H9 (cell line): ENCODE results near the gene HAND1. TPM values are rescaled to one million over a fixed set of nuclear protein-coding genes. Genes with fewer than 3 reads are reported as not detected.

Source experiments
- DNase-seq: peaks from one replicate; pipeline ENCODE4 v3.0.0-alpha.2; 2017
- H2AFZ ChIP-seq: one replicate; pipeline ENCODE4 v1.6.1; 2013; ENCODE audit warnings: mild to moderate bottlenecking, low read length, control low read depth, moderate library complexity
- H2AK5ac ChIP-seq: 2 replicates; pipeline ENCODE4 v1.6.1; 2013; ENCODE audit warnings: low read length, control low read depth, mixed read lengths; ENCODE audit not compliant: insufficient read length
- H2BK120ac ChIP-seq: one replicate; pipeline ENCODE4 v1.6.1; 2013; ENCODE audit warnings: low read depth, mild to moderate bottlenecking, low read length, control low read depth, inconsistent platforms; ENCODE audit not compliant: poor library complexity, severe bottlenecking
- H2BK12ac ChIP-seq: 2 replicates; pipeline ENCODE4 v1.6.1; 2013; ENCODE audit warnings: low read length, control low read depth, mixed read lengths, low read depth; ENCODE audit not compliant: insufficient read length
- H2BK15ac ChIP-seq: 2 replicates; pipeline ENCODE4 v1.6.1; 2013; ENCODE audit warnings: low read depth, low read length, control low read depth
- H2BK20ac ChIP-seq: one replicate; pipeline ENCODE4 v1.6.1; 2013; ENCODE audit warnings: low read depth, mild to moderate bottlenecking, low read length, control low read depth, inconsistent platforms; ENCODE audit not compliant: poor library complexity, severe bottlenecking
- H2BK5ac ChIP-seq: 2 replicates; pipeline ENCODE4 v1.6.1; 2013; ENCODE audit warnings: low read length, control low read depth, mixed read lengths; ENCODE audit not compliant: insufficient read length
- H3K14ac ChIP-seq: 2 replicates; pipeline ENCODE4 v1.6.1; 2013; ENCODE audit warnings: low read length, control low read depth; ENCODE audit not compliant: insufficient read depth
- H3K18ac ChIP-seq: 2 replicates; pipeline ENCODE4 v1.6.1; 2013; ENCODE audit warnings: low read depth, mild to moderate bottlenecking, mixed read lengths, low read length, control low read depth; ENCODE audit not compliant: insufficient read length
- H3K23ac ChIP-seq: 2 replicates; pipeline ENCODE4 v1.6.1; 2013; ENCODE audit warnings: low read length, control low read depth, mixed read lengths, low read depth; ENCODE audit not compliant: insufficient read length
- H3K23me2 ChIP-seq: 2 replicates; pipeline ENCODE4 v1.6.1; 2013; ENCODE audit warnings: low read depth, mild to moderate bottlenecking, mixed read lengths, low read length, control low read depth; ENCODE audit not compliant: insufficient read length, poor library complexity, severe bottlenecking
- H3K27ac ChIP-seq: 2 replicates; pipeline ENCODE4 v1.5.1; 2013; ENCODE audit warnings: low read length, control low read depth, mixed read lengths, low read depth; ENCODE audit not compliant: insufficient read length
- H3K27me3 ChIP-seq: 2 replicates; pipeline ENCODE4 v1.6.1; 2013; ENCODE audit warnings: low read length, control low read depth, inconsistent platforms; ENCODE audit not compliant: insufficient read depth
- H3K4ac ChIP-seq: 2 replicates; pipeline ENCODE4 v1.6.1; 2013; ENCODE audit warnings: low read depth, mild to moderate bottlenecking, control low read depth, inconsistent platforms, low read length, moderate library complexity
- H3K4me1 ChIP-seq: 2 replicates; pipeline ENCODE4 v1.6.1; 2013; ENCODE audit warnings: low read length, control low read depth, inconsistent platforms; ENCODE audit not compliant: insufficient read depth
- H3K4me2 ChIP-seq: 2 replicates; pipeline ENCODE4 v1.6.1; 2013; ENCODE audit warnings: low read length, control low read depth, mixed read lengths; ENCODE audit not compliant: insufficient read length, insufficient read depth
- H3K56ac ChIP-seq: 2 replicates; pipeline ENCODE4 v1.6.1; 2013; ENCODE audit warnings: low read depth, mild to moderate bottlenecking, mixed read lengths, low read length, control low read depth; ENCODE audit not compliant: insufficient read length
- H3K79me1 ChIP-seq: 2 replicates; pipeline ENCODE4 v1.6.1; 2013; ENCODE audit warnings: low read depth, mild to moderate bottlenecking, moderate library complexity, low read length, control low read depth, inconsistent platforms; ENCODE audit not compliant: insufficient read depth, poor library complexity, severe bottlenecking
- H3K79me2 ChIP-seq: 2 replicates; pipeline ENCODE4 v1.6.1; 2013; ENCODE audit warnings: low read length, control low read depth, inconsistent platforms; ENCODE audit not compliant: insufficient read depth
- H3K9ac ChIP-seq: 2 replicates; pipeline ENCODE4 v1.6.1; 2013; ENCODE audit warnings: low read length, control low read depth, mixed read lengths; ENCODE audit not compliant: insufficient read length; ENCODE audit errors: extremely low read depth
- H3K9me3 ChIP-seq: one replicate; pipeline ENCODE4 v1.6.1; 2013; ENCODE audit warnings: low read depth, low read length, inconsistent platforms; ENCODE audit not compliant: control insufficient read depth
- H3T11ph ChIP-seq: one replicate; pipeline ENCODE4 v1.6.1; 2013; ENCODE audit warnings: mild to moderate bottlenecking, low read length, control low read depth, inconsistent platforms
- H4K20me1 ChIP-seq: one replicate; pipeline ENCODE4 v1.6.1; 2013; ENCODE audit not compliant: control insufficient read depth, insufficient read length, insufficient read depth
- H4K5ac ChIP-seq: 2 replicates; pipeline ENCODE4 v1.6.1; 2013; ENCODE audit warnings: low read depth, mild to moderate bottlenecking, mixed read lengths, low read length, control low read depth; ENCODE audit not compliant: insufficient read length
- H4K8ac ChIP-seq: replicated peaks from 2 replicates; pipeline ENCODE4 v1.6.1; 2013; ENCODE audit warnings: low read length, control low read depth, mixed read lengths, low read depth; ENCODE audit not compliant: insufficient read length
- H4K91ac ChIP-seq: 2 replicates; pipeline ENCODE4 v1.6.1; 2013; ENCODE audit warnings: low read depth, mild to moderate bottlenecking, moderate library complexity, mixed read lengths, low read length, control low read depth; ENCODE audit not compliant: insufficient read length
- H3K27ac Mint-ChIP-seq, 3 experiments: 2 replicates in 2 of 3; 3 replicates in 1 of 3; pipeline ENCODE4 v1.8.0; 2020 to 2021; ENCODE audit warnings: mixed read lengths in 3 of 3, mild to moderate bottlenecking in 1 of 3, moderate library complexity in 1 of 3
- H3K27me3 Mint-ChIP-seq: 2 replicates; pipeline ENCODE4 v1.8.0; 2021; ENCODE audit warnings: low read depth, mild to moderate bottlenecking, moderate library complexity, mixed read lengths
- H3K36me3 Mint-ChIP-seq, 3 experiments: 2 replicates in 2 of 3; 3 replicates in 1 of 3; pipeline ENCODE4 v1.8.0; 2020 to 2021; ENCODE audit warnings: low read depth in 3 of 3, mixed read lengths in 3 of 3; ENCODE audit not compliant: insufficient read depth in 1 of 3
- H3K4me1 Mint-ChIP-seq, 2 experiments: 2 replicates each; pipeline ENCODE4 v1.8.0; 2020; ENCODE audit warnings: mixed read lengths in 2 of 2
- H3K4me3 Mint-ChIP-seq, 2 experiments: 2 replicates in 1 of 2; 3 replicates in 1 of 2; pipeline ENCODE4 v1.8.0; 2020 to 2021; ENCODE audit warnings: mild to moderate bottlenecking in 2 of 2, mixed read lengths in 2 of 2, moderate library complexity in 1 of 2
- H3K9me3 Mint-ChIP-seq, 2 experiments: 2 replicates in 1 of 2; 3 replicates in 1 of 2; pipeline ENCODE4 v1.8.0; 2020; ENCODE audit warnings: mild to moderate bottlenecking in 2 of 2, mixed read lengths in 2 of 2, moderate library complexity in 1 of 2
- WGBS: extraction: QIAGEN DNeasy Blood & Tissue Kit; methylation state at CpG from one replicate; pipeline ENCODE4 v1.1.7; 2013; ENCODE audit warnings: missing lambda C conversion rate, low lambda C conversion rate, mixed read lengths; ENCODE audit not compliant: insufficient read length; ENCODE audit errors: extremely low coverage; 5-methylcytosine and 5-hydroxymethylcytosine counted together
- total RNA-seq: library from RNA; stranded (reverse); gene quantifications from 2 replicates; pipeline ENCODE4 v1.2.1, GENCODE V29; 2021
- TF ChIP-seq, protein P1 (sequence below): fragments of 200-600 bp; sonication (generic); conservative IDR thresholded peaks from 3 replicates; pipeline ENCODE4 v1.8.0; 2021; ENCODE audit warnings: antibody characterized with exemption, mild to moderate bottlenecking

Gene HAND1
- total RNA-seq, 1 experiment from 2014 or later: not detected

- no peak overlapping the region for H3K4ac ChIP-seq
- no peaks in the 10 kb centered on the region for H3K79me1 ChIP-seq
- H3K18ac ChIP-seq: no peak overlapping the region
- no peak overlapping the region for H2BK12ac ChIP-seq
- no peak overlapping the region for H2BK120ac ChIP-seq
- no peaks in the 10 kb centered on the region for H4K20me1 ChIP-seq
- H3K9me3 ChIP-seq: no peaks in the 10 kb centered on the region
- no CpG with 5 or more reads among the region's 2 CpGs for WGBS
- H2AK5ac ChIP-seq: no peak overlapping the region
- H2AFZ ChIP-seq: no peak overlapping the region
- Mint-ChIP-seq H3K27me3 (peaks cover 28% of the 10 kb centered on the region), H3K27ac (peak overlapping the region in 1 of 3 experiments; percentile 21; a peak in 1 of 7 replicates), H3K4me1 (peaks cover 0 to 11% of the 10 kb centered on the region in 2 experiments; a peak in 3 of 4 replicates), H3K9me3 (no peaks in the 10 kb centered on the region), H3K4me3 (no peak overlapping the region), H3K36me3 (no peaks in the 10 kb centered on the region)
- no peak overlapping the region for H3K9ac ChIP-seq
- no peaks in the 10 kb centered on the region for H3K79me2 ChIP-seq
- TF ChIP-seq, protein P1, sequence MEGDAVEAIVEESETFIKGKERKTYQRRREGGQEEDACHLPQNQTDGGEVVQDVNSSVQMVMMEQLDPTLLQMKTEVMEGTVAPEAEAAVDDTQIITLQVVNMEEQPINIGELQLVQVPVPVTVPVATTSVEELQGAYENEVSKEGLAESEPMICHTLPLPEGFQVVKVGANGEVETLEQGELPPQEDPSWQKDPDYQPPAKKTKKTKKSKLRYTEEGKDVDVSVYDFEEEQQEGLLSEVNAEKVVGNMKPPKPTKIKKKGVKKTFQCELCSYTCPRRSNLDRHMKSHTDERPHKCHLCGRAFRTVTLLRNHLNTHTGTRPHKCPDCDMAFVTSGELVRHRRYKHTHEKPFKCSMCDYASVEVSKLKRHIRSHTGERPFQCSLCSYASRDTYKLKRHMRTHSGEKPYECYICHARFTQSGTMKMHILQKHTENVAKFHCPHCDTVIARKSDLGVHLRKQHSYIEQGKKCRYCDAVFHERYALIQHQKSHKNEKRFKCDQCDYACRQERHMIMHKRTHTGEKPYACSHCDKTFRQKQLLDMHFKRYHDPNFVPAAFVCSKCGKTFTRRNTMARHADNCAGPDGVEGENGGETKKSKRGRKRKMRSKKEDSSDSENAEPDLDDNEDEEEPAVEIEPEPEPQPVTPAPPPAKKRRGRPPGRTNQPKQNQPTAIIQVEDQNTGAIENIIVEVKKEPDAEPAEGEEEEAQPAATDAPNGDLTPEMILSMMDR: no peak
- H3K56ac ChIP-seq: no peak overlapping the region
- no peak for DNase-seq
- H3K27me3 ChIP-seq: no peaks in the 10 kb centered on the region
- no peaks in the 10 kb centered on the region for H3K23me2 ChIP-seq
- H3K27ac ChIP-seq: no peak overlapping the region
- no peak overlapping the region for H4K8ac ChIP-seq
- no peak overlapping the region for H3K4me2 ChIP-seq
- H3K23ac ChIP-seq: no peak overlapping the region
- H3K4me1 ChIP-seq: no peaks in the 10 kb centered on the region
- H4K91ac ChIP-seq: no peak overlapping the region
- H3K14ac ChIP-seq: no peak overlapping the region
- H4K5ac ChIP-seq: no peak overlapping the region
- no peak overlapping the region for H2BK15ac ChIP-seq
- H3T11ph ChIP-seq: no peak overlapping the region
- H2BK5ac ChIP-seq: no peak overlapping the region
- H2BK20ac ChIP-seq: no peak overlapping the region
These were observed 36.3 kb upstream of the HAND1 start for GRCh38 chr5:154514331-154514730.
